Endothelial cell of umbilical vein (primary cell): Measurements from ENCODE around the gene CD72. TPM values are rescaled to one million over a fixed set of nuclear protein-coding genes. Genes with fewer than 3 reads are reported as not detected.

Experiments used
- BruUV-seq: library from RNA; stranded (reverse); fragments of 400-500 nt; replicated peaks from 2 replicates; lab custom pipeline; 2021; lab: Mats Ljungman, UMichigan
- CTCF ChIA-PET: fragments of 300-600, 350-600 bp; sonication (Branson Sonifier 250); formaldehyde crosslinking; loops from one replicate; lab custom pipeline; 2021; ENCODE audit warnings: antibody characterized with exemption, inconsistent platforms; lab: Charles Lee
- POLR2A ChIA-PET: fragments of 300-600, 350-600 bp; sonication (Branson Sonifier 250); formaldehyde crosslinking; loops from one replicate; lab custom pipeline; 2021; ENCODE audit warnings: antibody characterized with exemption, inconsistent platforms; lab: Charles Lee
- DNase-seq: peaks from one replicate; pipeline ENCODE4 v3.0.0-alpha.2; 2011; ENCODE audit warnings: low read depth, low spot score
- FAIRE-seq: peaks from 2 replicates; lab custom pipeline; 2011; peaks lifted over from hg19 to GRCh38; lab: Jason Lieb, UNC
- H2AFZ ChIP-seq: 2 replicates; pipeline ENCODE4 v1.6.0; 2012; ENCODE audit warnings: low read depth, low read length, control low read depth, inconsistent platforms
- H3K27ac ChIP-seq: 2 replicates; pipeline ENCODE4 v1.5.1; 2011; ENCODE audit warnings: low read depth, mild to moderate bottlenecking, control low read depth, low read length, moderate library complexity; ENCODE audit not compliant: insufficient read depth
- H3K27me3 ChIP-seq, 2 experiments: 2 replicates each; pipeline versions ENCODE4 v1.6.0 to v1.6.1; 2011; ENCODE audit warnings: low read length in 2 of 2, mixed read lengths in 1 of 2; ENCODE audit not compliant: control insufficient read depth in 2 of 2, insufficient read depth in 2 of 2
- H3K36me3 ChIP-seq, 2 experiments: 2 replicates in 1 of 2; 3 replicates in 1 of 2; pipeline ENCODE4 v1.5.1; 2011; ENCODE audit warnings: low read length in 2 of 2, mild to moderate bottlenecking in 1 of 2, moderate library complexity in 1 of 2; ENCODE audit not compliant: control insufficient read depth in 2 of 2, insufficient read depth in 2 of 2; ENCODE audit errors: extremely low read depth in 1 of 2
- H3K4me1 ChIP-seq: 3 replicates; pipeline ENCODE4 v1.5.1; 2011; ENCODE audit warnings: mild to moderate bottlenecking, low read length; ENCODE audit not compliant: control insufficient read depth, insufficient read depth; ENCODE audit errors: extremely low read depth
- H3K4me2 ChIP-seq: 2 replicates; pipeline ENCODE4 v1.6.1; 2011; ENCODE audit warnings: low read length, control low read depth, mixed read lengths; ENCODE audit not compliant: insufficient read depth
- H3K4me3 ChIP-seq, 3 experiments: fragments of 200-600 bp in 1 of 3; sonication (generic), shearing (Covaris generic) in 1 of 3; replicated peaks in 1 of 3; 2 replicates each; pipeline ENCODE4 v1.5.1; 2011 to 2016; ENCODE audit warnings: control low read depth in 3 of 3, low read length in 3 of 3, mild to moderate bottlenecking in 2 of 3, inconsistent platforms in 1 of 3, low read depth in 1 of 3, moderate library complexity in 1 of 3; ENCODE audit not compliant: insufficient read depth in 1 of 3
- H3K79me2 ChIP-seq: 2 replicates; pipeline ENCODE4 v1.6.0; 2012; ENCODE audit warnings: low read length, inconsistent platforms; ENCODE audit not compliant: control insufficient read depth, insufficient read depth
- H3K9ac ChIP-seq: replicated peaks from 2 replicates; pipeline ENCODE3; 2011; ENCODE audit warnings: low read length, control low read depth; ENCODE audit not compliant: insufficient read depth; ENCODE audit errors: extremely low read depth
- H3K9me1 ChIP-seq: replicated peaks from 3 replicates; pipeline ENCODE4 v1.6.0; 2011; ENCODE audit warnings: mild to moderate bottlenecking, low read length; ENCODE audit not compliant: control insufficient read depth, insufficient read depth; ENCODE audit errors: extremely low read depth
- H3K9me3 ChIP-seq: replicated peaks from 2 replicates; pipeline ENCODE4 v1.5.1; 2012; ENCODE audit warnings: low read length, inconsistent platforms; ENCODE audit not compliant: control insufficient read depth, insufficient read depth
- H4K20me1 ChIP-seq: replicated peaks from 2 replicates; pipeline ENCODE3; 2011; ENCODE audit warnings: mild to moderate bottlenecking, low read length; ENCODE audit not compliant: control insufficient read depth, insufficient read depth; ENCODE audit errors: extremely low read depth
- EZH2 ChIP-seq: IDR thresholded peaks from 2 replicates; pipeline ENCODE4 v1.6.1; 2012; ENCODE audit warnings: borderline replicate concordance, low read depth, mild to moderate bottlenecking, moderate library complexity, low read length, inconsistent platforms; ENCODE audit not compliant: severe bottlenecking
- GATA2 ChIP-seq: IDR thresholded peaks from 2 replicates; pipeline ENCODE4 v1.7.0; 2011; ENCODE audit warnings: low read depth, mild to moderate bottlenecking, moderate library complexity, mixed read lengths, low read length; ENCODE audit not compliant: insufficient read length, insufficient read depth
- JUN ChIP-seq: IDR thresholded peaks from 2 replicates; pipeline ENCODE4 v1.6.1; 2011; ENCODE audit warnings: borderline replicate concordance, low read depth; ENCODE audit not compliant: insufficient read length, insufficient read depth
- MYC ChIP-seq: IDR thresholded peaks from one replicate; pipeline ENCODE4 v1.6.1; 2011; ENCODE audit warnings: mild to moderate bottlenecking, low read depth, low read length
- POLR2AphosphoS5 ChIP-seq: IDR thresholded peaks from 2 replicates; pipeline ENCODE4 v1.6.1; 2012; ENCODE audit warnings: low read depth, mild to moderate bottlenecking, control low read depth, low read length, moderate library complexity; ENCODE audit not compliant: insufficient read depth
- dilution Hi-C: fragments of 300-500 bp; cut with MboI; formaldehyde crosslinking; loops from one replicate; pipeline ENCODE4 v1.15.0; 2019; ENCODE audit warnings: low sequenced_read_pairs; ENCODE audit not compliant: extremely low pct_ligation_motif_present
- intact Hi-C: fragments of 100-400 bp; cut with micrococcal nuclease; formaldehyde crosslinking; loops from one replicate; pipeline ENCODE4 v1.10.0; 2022
- polyA plus RNA-seq, 4 experiments: library from polyadenylated mRNA; depleted of rRNA in 3 of 4; stranded (reverse) in 3 of 4; unstranded in 1 of 4; fragments of >200 nt; gene quantifications; 2 replicates each; pipeline versions ENCODE4 v1.2.1 to v1.2.3, GENCODE V29; 2011 to 2012; ENCODE audit warnings: missing spikeins in 1 of 4
- total RNA-seq: library from RNA; stranded (reverse); gene quantifications from 2 replicates; pipeline ENCODE4 v1.2.3, GENCODE V29; 2021
- TF ChIP-seq, protein P1 (sequence below), 2 donors: IDR thresholded peaks; 1 replicate in 1 of 2; 2 replicates in 1 of 2; pipeline ENCODE4 v1.5.1; 2011; ENCODE audit warnings: low read length in 2 of 2, mild to moderate bottlenecking in 2 of 2, moderate library complexity in 2 of 2, control low read depth in 1 of 2, inconsistent platforms in 1 of 2, low read depth in 1 of 2; ENCODE audit not compliant: insufficient read depth in 1 of 2; ENCODE audit errors: extremely low read depth in 1 of 2
- TF ChIP-seq, protein P2 (sequence below): IDR thresholded peaks from 2 replicates; pipeline ENCODE4 v1.6.1; 2011; ENCODE audit not compliant: insufficient read depth, insufficient read length

The CD72 gene
- total and polyA plus RNA-seq, 2 donors (not counting 3 experiments of a cell fraction or from before 2014, with no cell fraction given), result 0.39 TPM; not detected in 1

DNA sequence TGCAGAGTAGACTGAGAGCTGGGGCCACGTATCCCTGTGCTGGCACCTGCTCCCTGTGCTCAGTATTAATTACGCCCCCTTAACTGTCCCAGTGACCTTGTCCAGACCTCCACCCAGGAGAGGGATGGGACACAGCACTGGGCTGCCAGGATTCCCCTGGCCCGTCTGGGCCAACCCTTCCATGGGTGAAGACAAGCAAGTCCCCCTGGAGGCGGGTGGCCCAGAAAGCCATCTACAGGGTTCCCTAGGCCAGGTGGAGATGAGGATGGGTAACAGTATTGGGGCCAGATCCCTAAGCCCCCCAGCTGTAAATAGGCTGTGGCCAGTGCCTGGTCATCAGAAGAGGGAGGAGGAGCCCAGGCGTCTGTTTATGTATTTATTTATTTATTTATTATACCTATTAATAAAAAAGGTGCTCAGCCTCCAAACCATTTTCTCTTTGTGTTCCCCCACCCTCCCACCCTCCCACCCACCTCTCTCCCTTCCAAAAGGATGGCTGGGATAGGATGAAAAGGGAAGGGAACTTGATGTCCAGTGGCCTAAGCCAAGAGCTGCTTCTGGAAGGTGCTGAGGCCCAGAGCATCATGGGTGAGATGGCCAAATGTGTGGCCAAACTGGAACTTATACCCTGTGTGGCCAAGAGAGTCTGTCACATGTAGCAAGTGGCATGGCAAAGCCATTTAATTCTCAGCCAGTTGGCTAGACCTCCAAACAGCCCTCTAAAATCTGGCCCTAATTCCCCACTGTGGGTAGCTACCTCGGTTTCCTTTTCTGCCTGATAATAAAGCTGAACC lies 56.5 kb downstream of the CD72 start:
- no peaks in the 10 kb centered on the region for H3K9me1 ChIP-seq
- dilution Hi-C loops (no loop called here), intact Hi-C loops (loop anchor here (10.0 kb wide), 1 partner anchor 287 kb away; no protein-coding TSS in a partner anchor)
- BruUV-seq, result TSS peak; percentile 57
- H3K27ac ChIP-seq, result no peak overlapping the region
- H3K79me2 ChIP-seq, result no peaks in the 10 kb centered on the region
- H4K20me1 ChIP-seq, result no peaks in the 10 kb centered on the region
- FAIRE-seq (no peak), DNase-seq (no peak)
- H2AFZ ChIP-seq, result no peak overlapping the region
- TF ChIP-seq MYC (no peak), JUN (no peak), POLR2AphosphoS5 (no peak), EZH2 (no peak), GATA2 (no peak)
- TF ChIP-seq, protein P1, sequence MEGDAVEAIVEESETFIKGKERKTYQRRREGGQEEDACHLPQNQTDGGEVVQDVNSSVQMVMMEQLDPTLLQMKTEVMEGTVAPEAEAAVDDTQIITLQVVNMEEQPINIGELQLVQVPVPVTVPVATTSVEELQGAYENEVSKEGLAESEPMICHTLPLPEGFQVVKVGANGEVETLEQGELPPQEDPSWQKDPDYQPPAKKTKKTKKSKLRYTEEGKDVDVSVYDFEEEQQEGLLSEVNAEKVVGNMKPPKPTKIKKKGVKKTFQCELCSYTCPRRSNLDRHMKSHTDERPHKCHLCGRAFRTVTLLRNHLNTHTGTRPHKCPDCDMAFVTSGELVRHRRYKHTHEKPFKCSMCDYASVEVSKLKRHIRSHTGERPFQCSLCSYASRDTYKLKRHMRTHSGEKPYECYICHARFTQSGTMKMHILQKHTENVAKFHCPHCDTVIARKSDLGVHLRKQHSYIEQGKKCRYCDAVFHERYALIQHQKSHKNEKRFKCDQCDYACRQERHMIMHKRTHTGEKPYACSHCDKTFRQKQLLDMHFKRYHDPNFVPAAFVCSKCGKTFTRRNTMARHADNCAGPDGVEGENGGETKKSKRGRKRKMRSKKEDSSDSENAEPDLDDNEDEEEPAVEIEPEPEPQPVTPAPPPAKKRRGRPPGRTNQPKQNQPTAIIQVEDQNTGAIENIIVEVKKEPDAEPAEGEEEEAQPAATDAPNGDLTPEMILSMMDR (IDR thresholded peaks at IDR 0.05; ENCODE audit: extremely low read depth in 1 of 2, insufficient read depth in 1 of 2, low read depth in 1 of 2, low read length in 2 of 2), result no peak
- TF ChIP-seq, protein P2, sequence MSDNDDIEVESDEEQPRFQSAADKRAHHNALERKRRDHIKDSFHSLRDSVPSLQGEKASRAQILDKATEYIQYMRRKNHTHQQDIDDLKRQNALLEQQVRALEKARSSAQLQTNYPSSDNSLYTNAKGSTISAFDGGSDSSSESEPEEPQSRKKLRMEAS, result no peak
- ChIA-PET CTCF (interaction anchor here (1.1 to 1.8 kb wide), 3 partner anchors 8 to 51 kb away, joined by 3 to 9 read pairs (median 4); no protein-coding TSS in a partner anchor), POLR2A (no interaction called here)
- no peak overlapping the region for H3K4me3 ChIP-seq
- peaks cover 4 to 30% of the 10 kb centered on the region in 2 experiments for H3K36me3 ChIP-seq
- no peak overlapping the region for H3K4me2 ChIP-seq
- no peaks in the 10 kb centered on the region for H3K27me3 ChIP-seq
- H3K9ac ChIP-seq, result no peak overlapping the region
- H3K4me1 ChIP-seq, result peaks cover 9% of the 10 kb centered on the region
- H3K9me3 ChIP-seq, result no peaks in the 10 kb centered on the region
